ENCODE results near the gene USP5.
"Not testable (repeated sequence)": the region's sequence is repeated elsewhere in the genome, so short reads cannot be mapped to it uniquely, and the experiment has no call there.

The USP5 gene

GRCh38 chr12:6890789-6891645 is 39.1 kb downstream of the USP5 start:
- DNase-seq, result peak; percentile 97

GRCh38 chr12:6891646-6892001 is 39.7 kb downstream of the USP5 start:
- no peak for DNase-seq

- DNase-seq, result not testable (repeated sequence)
Measured at GRCh38 chr12:6892683-6893082, 40.7 kb downstream of the USP5 start.

GRCh38 chr12:6894321-6894720 is 42.4 kb downstream of the USP5 start:
- no peak for DNase-seq

- no peak for DNase-seq
Measured at GRCh38 chr12:6896846-6897435, 45.0 kb downstream of the USP5 start.

GRCh38 chr12:6899427-6899826 is 47.5 kb downstream of the USP5 start:
- no peak for DNase-seq

GRCh38 chr12:6899837-6900519 is 48.0 kb downstream of the USP5 start:
- no peak for DNase-seq

- no peak for DNase-seq
Measured at GRCh38 chr12:6902448-6902847, 50.5 kb downstream of the USP5 start.

GRCh38 chr12:6903722-6904121 is 51.8 kb downstream of the USP5 start:
- DNase-seq, result no peak

GRCh38 chr12:6904280-6905276 is 52.6 kb downstream of the USP5 start, which contains the start of gene LRRC23:
Gene LRRC23 (plus strand): TSS chr12:6904822. CDS start chr12:6905634, 812 bp downstream.
- DNase-seq, result peak; percentile 95

- no peak for DNase-seq
Measured at GRCh38 chr12:6905414-6906040, 53.6 kb downstream of the USP5 start.

GRCh38 chr12:6908141-6908540 is 56.2 kb downstream of the USP5 start:
- not testable (repeated sequence) for DNase-seq

GRCh38 chr12:6909421-6910145 is 57.6 kb downstream of the USP5 start:
- DNase-seq, result no peak

- no peak for DNase-seq
Measured at GRCh38 chr12:6912164-6912935, 60.4 kb downstream of the USP5 start.

GRCh38 chr12:6914246-6914946 is 62.4 kb downstream of the USP5 start, which contains the start of gene ENO2:
Gene ENO2 (plus strand): TSS chr12:6914580. CDS start chr12:6915833, 1,253 bp downstream.
- peak; percentile 75 for DNase-seq

GRCh38 chr12:6914947-6915788 is 63.2 kb downstream of the USP5 start:
- DNase-seq, result no peak

GRCh38 chr12:6915789-6916285 is 63.9 kb downstream of the USP5 start:
- DNase-seq, result no peak

Data from activated T-cell treated with anti-CD3 and anti-CD28 coated beads for 4 hours (primary cell).